Right lobe of liver (tissue), 6 donors: ENCODE results near the gene SURF6. TPM values are rescaled to one million over a fixed set of nuclear protein-coding genes. Genes with fewer than 3 reads are reported as not detected.

Experiments
- ATAC-seq, 4 donors: fragments of 200-7000 bp; cut with Tn5 transposase; one replicate each; pipeline ENCODE4 v1.9.1; 2020; ENCODE audit warnings: mild to moderate bottlenecking in 4 of 4, moderate library complexity in 4 of 4
- DNase-seq, 3 donors: peaks; one replicate each; pipeline ENCODE4 v3.0.0-alpha.2; 2020
- H3K27ac ChIP-seq, 3 donors: fragments of 200-600 bp; one replicate each; pipeline ENCODE4 v1.8.0; 2022
- H3K27me3 ChIP-seq, 2 donors: fragments of 200-600 bp; one replicate each; pipeline ENCODE4 v1.8.0; 2022
- H3K36me3 ChIP-seq, 4 donors: fragments of 200-600 bp; sonication (generic) in 1 of 4; one replicate each; pipeline versions ENCODE4 v1.5.1 to v1.8.0; 2017 to 2022; ENCODE audit warnings: control low read depth in 1 of 4
- H3K4me1 ChIP-seq, 4 donors: fragments of 200-600 bp; sonication (generic) in 1 of 4; one replicate each; pipeline versions ENCODE4 v1.5.1 to v1.8.0; 2017 to 2022; ENCODE audit warnings: control low read depth in 1 of 4
- H3K4me3 ChIP-seq, 3 donors: fragments of 200-600 bp; one replicate each; pipeline ENCODE4 v1.8.0; 2022
- H3K9me3 ChIP-seq, 4 donors: fragments of 200-600 bp; sonication (generic) in 1 of 4; one replicate each; pipeline versions ENCODE4 v1.5.1 to v1.8.0; 2017 to 2022; ENCODE audit warnings: control low read depth in 1 of 4
- CTCF ChIP-seq, 4 donors: fragments of 200-600 bp in 3 of 4; fragments of 450-650 bp in 1 of 4; IDR thresholded peaks; one replicate each; pipeline versions ENCODE4 v1.5.1 to v1.8.0; 2016 to 2022; ENCODE audit warnings: antibody characterized with exemption in 4 of 4, mild to moderate bottlenecking in 2 of 4
- POLR2A ChIP-seq: fragments of 450-650 bp; IDR thresholded peaks from one replicate; pipeline ENCODE4 v1.6.1; 2017; ENCODE audit warnings: antibody characterized with exemption, mild to moderate bottlenecking
- WGBS: methylation state at CpG from one replicate; pipeline ENCODE4 v1.1.6; 2018; ENCODE audit warnings: low coverage, low lambda C conversion rate; ENCODE audit not compliant: insufficient coverage; ENCODE audit errors: missing lambda C conversion rate; 5-methylcytosine and 5-hydroxymethylcytosine counted together
- intact Hi-C, 2 donors: fragments of 100-400 bp; cut with DNase I; formaldehyde crosslinking; loops; one replicate each; pipeline versions ENCODE4 v1.11.2 to v1.14.1; 2022
- total RNA-seq, 6 experiments: library from RNA; depleted of rRNA in 2 of 6; stranded (reverse); fragments of >200 nt in 2 of 6; fragmentation: NEBNext Ultra II Directional in 3 of 6; extraction: Animal tissue kit (Norgen Biotek cat#: 25700) in 3 of 6; gene quantifications; one replicate each; pipeline versions ENCODE4 v1.1.0 to v1.2.4, GENCODE V29; 2016 to 2023
- donor health status: DM: no; HTN: yes; CAD: no.
- donor health status: DM: no; HTN: no; CAD: no.
- donor health status: DM: no; HTN: no; CAD: no.
- donor health status: DM: no; HTN: yes; CAD: no.
- donor health status: DM: no; HTN: yes; CAD: no.

The SURF6 gene
- total RNA-seq, 6 experiments from 2014 or later = 5.8 to 8.8 (median 7.6) TPM

GRCh38 chr9:133334161-133334560 is 1.8 kb downstream of the SURF6 start:
- H3K4me1 ChIP-seq = peaks cover 0 to 12% (median 4%) of the 10 kb centered on the region in 4 donors
- ATAC-seq (no peak), DNase-seq (peak in 1 of 3 donors; percentile 28)
- intact Hi-C loops = loop anchor here in 1 of 2 donors (10.0 kb wide), 1 partner anchor 51 kb away; no protein-coding TSS in a partner anchor
- 97% methylated on average over 3 of the region's 6 CpGs for WGBS
- H3K9me3 ChIP-seq = no peaks in the 10 kb centered on the region
- TF ChIP-seq POLR2A (no peak), CTCF (IDR thresholded peaks at IDR 0.05) (no peak)
- H3K4me3 ChIP-seq = no peak overlapping the region
- peaks cover 3 to 45% (median 23%) of the 10 kb centered on the region in 4 donors for H3K36me3 ChIP-seq
- no peaks in the 10 kb centered on the region for H3K27me3 ChIP-seq
- H3K27ac ChIP-seq = no peak overlapping the region

GRCh38 chr9:133333566-133333965 is 2.4 kb downstream of the SURF6 start:
- no peak for ATAC-seq
- 100% methylated on average over 2 of the region's 10 CpGs for WGBS
- Histone ChIP-seq H3K27ac (no peak overlapping the region), H3K27me3 (no peaks in the 10 kb centered on the region), H3K36me3 (peaks cover 3 to 45% (median 23%) of the 10 kb centered on the region in 4 donors), H3K4me1 (peaks cover 0 to 12% (median 4%) of the 10 kb centered on the region in 4 donors), H3K4me3 (no peak overlapping the region), H3K9me3 (no peaks in the 10 kb centered on the region)
- intact Hi-C loops = loop anchor here in 1 of 2 donors (10.0 kb wide), 1 partner anchor 51 kb away; no protein-coding TSS in a partner anchor
- DNase-seq = peak in 1 of 3 donors; percentile 36
- no peak for TF ChIP-seq CTCF (IDR thresholded peaks at IDR 0.05)
- TF ChIP-seq POLR2A = no peak

GRCh38 chr9:133333011-133333410 is 3.0 kb downstream of the SURF6 start:
- Histone ChIP-seq H3K36me3 (peaks cover 3 to 45% (median 23%) of the 10 kb centered on the region in 4 donors), H3K4me1 (peaks cover 0 to 12% (median 4%) of the 10 kb centered on the region in 4 donors), H3K27me3 (no peaks in the 10 kb centered on the region), H3K4me3 (no peak overlapping the region), H3K9me3 (no peaks in the 10 kb centered on the region), H3K27ac (no peak overlapping the region)
- 95% methylated on average over 9 of the region's 11 CpGs for WGBS
- TF ChIP-seq CTCF (IDR thresholded peaks at IDR 0.05) = no peak
- no peak for TF ChIP-seq POLR2A
- intact Hi-C loops = loop anchor here in 1 of 2 donors (10.0 kb wide), 1 partner anchor 52 kb away; no protein-coding TSS in a partner anchor
- DNase-seq (peak in 1 of 3 donors; percentile 22), ATAC-seq (no peak)

- ATAC-seq (no peak), DNase-seq (peak in 1 of 3 donors; percentile 31)
- no peak overlapping the region for H3K27ac ChIP-seq
- H3K36me3 ChIP-seq = peaks cover 3 to 45% (median 23%) of the 10 kb centered on the region in 4 donors
- no peak overlapping the region for H3K4me3 ChIP-seq
- TF ChIP-seq CTCF (IDR thresholded peaks at IDR 0.05) = no peak
- no peak for TF ChIP-seq POLR2A
- H3K27me3 ChIP-seq = no peaks in the 10 kb centered on the region
- intact Hi-C loops = loop anchor here in 1 of 2 donors (10.0 kb wide), 1 partner anchor 52 kb away; no protein-coding TSS in a partner anchor
- H3K9me3 ChIP-seq = no peaks in the 10 kb centered on the region
- WGBS = 35% methylated on average over 4 of the region's 20 CpGs
- peaks cover 0 to 12% (median 4%) of the 10 kb centered on the region in 4 donors for H3K4me1 ChIP-seq
Measured at GRCh38 chr9:133332381-133332730, 3.6 kb downstream of the SURF6 start.
